ENCODE measurements around the gene DMRTB1.

Gene DMRTB1

DNA sequence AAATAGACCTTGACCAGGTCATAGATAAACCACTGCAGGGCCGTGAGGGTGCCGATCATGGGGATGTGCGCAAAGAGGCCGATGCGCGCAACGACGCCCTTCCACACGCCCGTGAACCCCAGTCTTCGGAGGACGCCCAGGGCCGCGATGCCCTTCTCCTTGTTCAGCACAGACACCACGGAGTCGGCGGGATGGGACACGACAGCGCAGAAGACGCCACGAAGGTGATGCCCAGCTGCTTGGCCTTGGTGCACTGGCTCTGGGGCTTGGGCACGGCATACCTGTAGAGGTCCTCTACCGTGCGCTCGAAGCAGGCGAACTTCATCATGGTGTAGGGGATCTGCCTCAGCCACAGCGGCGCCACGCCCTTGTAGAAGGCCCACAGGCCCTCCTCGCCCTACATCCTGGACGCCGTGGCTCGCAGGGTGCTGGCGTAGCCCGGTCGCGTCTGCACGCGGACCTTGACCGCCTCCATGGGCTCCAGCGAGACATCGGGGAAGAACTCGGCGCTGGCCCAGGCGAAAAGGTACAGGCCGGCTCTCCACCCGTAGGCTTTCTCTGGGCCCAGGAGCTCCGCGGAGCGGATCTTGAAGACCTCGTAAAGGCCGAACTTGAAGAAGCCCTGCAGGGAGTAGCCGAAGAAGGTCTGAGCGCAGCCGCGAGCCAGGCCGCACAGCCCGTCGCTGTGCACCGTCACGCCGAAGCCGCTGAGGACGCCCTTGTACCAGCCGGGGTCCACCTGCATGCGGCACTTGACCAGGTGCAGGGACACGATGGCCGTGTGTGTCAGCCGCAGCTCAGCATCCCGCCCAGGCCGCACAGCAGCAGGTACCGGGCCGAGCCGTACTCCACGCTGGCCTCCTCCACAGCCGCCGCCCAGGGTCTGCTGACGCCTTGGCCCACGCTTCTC lies 20.5 kb upstream of the DMRTB1 start:
- no peak for DNase-seq

DNA sequence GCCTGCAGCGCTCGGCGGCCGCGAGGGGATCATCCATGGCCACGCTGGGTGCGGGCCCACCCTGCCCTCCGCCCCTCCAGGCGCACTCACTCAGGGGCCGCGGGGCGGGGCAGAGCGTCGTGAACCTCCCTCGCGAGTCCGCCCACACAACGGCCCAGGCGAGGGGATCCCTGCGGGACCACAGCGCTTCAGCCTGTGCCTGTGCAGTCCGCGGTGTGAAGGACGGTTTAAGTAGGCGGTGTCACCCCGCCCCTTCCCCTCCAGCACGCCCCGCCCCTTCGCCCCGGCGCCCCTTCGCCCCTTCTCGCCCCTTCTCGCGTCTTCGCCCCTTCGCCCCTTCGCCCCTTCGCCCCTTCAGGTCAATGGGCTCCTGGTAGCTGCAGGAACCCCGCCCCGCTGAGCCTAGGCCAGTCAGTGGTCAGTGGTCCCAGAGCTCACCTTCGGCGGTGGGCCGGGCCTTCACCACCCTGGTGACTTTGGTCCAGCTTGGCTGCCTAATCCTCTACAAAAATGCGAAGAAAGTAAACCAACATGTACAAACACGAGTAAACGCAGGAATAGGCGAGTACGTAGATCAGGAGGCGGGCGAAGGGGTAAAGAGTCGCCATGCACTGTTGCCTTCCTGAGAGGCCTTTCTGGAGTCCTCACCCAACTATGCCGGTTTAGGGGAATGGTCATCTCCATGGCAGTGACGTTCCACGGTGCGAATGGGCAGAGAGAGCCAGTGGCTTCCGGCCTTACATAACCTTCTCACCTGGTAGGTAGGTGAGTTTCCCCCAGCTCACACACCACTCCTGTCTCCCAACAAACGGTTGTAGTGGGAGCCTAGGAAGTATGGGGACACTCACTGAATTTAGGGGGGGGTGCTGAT lies 19.6 kb upstream of the DMRTB1 start:
- DNase-seq = no peak

DNA sequence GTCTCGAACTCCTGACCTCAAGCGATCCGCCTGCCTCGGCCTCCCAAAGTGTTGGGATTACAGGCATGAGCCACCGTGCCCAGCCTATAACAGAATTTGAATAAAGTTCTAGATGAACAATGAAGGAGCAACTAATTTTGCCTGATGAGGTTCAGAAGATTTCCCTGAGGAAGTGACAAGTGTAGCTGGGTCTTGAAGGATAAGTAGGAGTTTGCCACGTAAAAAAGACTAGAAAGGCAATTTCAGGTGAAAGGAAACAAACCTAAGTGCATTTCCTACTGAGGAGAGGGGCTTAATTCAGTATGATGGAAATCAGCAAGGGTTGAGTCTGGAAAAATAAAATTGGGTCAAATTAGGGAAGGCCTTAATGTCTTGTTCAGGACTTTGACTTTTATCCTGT lies 18.6 kb upstream of the DMRTB1 start:
- DNase-seq = no peak

DNA sequence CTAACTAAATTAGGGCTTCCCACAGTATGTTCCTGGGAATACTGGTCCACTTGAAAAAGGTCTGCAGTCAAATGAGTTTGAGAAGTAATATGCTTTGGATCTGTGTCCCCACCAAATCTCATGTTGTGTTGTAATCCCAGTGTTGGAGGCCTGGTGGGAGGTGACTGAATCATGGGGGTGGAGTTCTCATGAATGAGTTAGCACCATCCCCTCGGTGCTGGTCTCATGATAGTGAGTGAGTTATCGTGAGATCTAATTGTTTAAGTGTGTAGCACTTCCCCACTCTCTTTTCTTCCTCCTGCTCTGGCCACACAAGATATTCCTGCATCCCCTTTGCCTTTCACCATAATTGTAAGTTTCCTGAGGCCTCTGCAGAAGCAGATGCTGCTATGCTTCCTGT lies 16.9 kb upstream of the DMRTB1 start:
- no peak for DNase-seq

DNA sequence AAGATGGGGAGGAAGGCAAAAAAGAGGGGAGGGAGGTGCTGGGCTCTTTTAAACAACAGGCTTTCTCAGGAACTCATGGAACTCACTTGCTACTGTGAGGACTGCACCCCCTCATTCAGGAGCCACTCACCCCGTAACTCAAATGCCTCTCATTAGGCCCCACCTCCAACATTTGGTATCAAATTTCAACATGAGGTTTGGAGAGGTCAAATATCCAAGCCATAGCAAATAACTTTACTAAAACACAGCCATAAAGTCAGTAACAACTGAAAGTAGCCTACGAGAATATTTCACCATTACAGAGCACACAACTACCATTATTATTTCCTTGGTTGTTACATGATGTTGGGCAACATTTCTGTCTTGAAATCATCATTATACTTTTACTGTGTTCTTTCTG lies 13.1 kb upstream of the DMRTB1 start:
- DNase-seq = no peak

DNA sequence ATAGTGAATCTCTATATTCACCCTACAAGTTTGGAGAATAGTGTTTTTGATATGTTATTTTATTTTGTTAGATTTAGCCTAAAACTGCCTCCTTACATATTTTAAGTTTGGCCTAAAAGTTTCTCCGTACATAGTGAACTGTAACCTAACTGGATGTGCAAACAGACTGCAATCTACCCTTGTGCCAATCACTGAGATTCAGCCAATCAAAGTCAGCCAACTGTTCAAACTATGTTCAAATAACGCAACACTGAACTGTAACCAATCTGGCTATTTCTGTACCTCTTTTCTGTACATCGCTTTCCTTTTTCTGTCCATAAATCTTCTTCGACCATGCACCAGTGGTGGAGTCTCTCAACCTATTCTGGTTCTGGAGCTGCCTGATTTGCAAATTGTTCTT lies 11.8 kb upstream of the DMRTB1 start:
- no peak for DNase-seq

DNA sequence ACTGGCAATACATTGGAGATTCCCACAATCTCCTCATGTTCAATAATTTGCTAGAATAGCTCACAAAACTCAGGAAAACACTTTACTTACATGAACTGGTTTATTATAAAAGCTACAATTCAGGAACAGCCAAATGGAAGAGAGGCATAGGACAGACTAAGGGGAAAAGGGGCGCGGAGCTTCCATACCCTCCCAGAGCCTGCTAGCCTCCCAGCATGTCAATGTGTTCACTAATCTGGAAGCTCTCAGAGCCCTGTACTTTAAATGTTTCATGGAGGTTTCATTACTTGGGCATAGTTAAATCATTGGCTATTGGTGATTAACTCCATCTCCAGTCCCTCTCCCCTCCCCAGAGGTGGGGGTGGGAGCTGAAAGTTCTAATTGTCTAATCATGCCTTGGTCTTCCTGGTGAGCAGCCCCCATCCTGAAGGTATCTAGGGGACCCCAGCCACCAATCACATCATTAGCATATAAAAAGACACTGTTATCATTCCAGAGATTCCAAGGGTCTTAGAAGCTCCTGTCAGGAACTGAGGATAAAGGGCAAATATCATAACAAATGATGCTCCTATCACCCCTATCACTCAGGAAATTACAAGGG lies 10.9 kb upstream of the DMRTB1 start:
- no peak for DNase-seq

DNA sequence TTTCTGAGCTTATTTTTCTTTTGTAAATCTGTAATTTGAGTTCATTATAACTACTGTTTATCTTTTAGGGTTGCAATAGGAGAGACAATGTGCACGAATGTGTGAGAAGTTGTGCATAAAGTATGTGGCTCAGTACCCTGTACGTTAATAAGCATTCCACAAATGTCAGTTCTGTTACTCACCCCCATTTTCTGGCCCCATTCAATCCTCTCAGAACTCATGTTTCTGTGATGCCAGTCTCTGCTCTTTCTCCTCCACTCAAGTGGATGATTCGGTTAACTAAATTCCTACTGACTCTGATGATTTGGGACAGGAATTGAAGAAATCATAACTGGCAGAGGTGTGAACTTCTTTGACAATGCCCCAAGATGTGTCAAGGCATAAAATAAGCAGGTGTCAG lies 10.2 kb upstream of the DMRTB1 start:
- no peak for DNase-seq

DNA sequence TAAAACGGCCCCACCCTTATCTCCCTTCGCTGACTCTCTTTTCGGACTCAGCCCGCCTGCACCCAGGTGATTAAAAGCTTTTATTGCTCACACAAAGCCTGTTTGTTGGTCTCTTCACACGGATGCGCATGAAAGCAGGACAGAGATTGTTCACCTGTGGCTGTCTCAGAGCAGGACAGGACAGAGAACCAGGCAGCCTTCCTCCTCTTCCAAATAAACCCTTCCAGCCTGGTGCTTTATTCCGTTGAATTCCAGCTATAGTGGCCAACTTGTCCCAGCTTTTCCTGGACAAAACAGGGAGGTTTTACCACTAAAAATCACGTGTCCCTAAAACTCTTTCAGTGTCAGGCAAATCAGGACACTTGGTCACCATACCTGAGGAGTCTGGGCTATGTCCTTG lies 9.5 kb upstream of the DMRTB1 start:
- DNase-seq = no peak

DNA sequence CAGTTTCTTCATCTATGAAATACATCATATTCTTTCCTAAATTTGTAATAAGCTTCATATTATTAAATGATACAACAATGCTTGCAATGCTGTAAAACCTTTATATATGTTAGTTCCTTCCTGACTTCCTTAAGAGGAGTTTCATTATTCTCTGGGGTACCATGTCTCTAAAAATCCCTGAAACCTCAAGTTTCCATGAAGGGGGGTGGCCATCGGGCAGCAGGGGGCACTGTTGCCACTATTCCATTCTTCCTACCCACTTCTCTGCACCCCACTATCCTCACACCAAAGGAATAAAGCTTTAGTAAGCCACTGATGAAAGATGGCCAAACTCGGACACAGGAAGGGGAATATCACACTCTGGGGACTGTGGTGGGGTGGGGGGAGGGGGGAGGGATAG lies 9.0 kb upstream of the DMRTB1 start:
- DNase-seq = peak; percentile 9

DNA sequence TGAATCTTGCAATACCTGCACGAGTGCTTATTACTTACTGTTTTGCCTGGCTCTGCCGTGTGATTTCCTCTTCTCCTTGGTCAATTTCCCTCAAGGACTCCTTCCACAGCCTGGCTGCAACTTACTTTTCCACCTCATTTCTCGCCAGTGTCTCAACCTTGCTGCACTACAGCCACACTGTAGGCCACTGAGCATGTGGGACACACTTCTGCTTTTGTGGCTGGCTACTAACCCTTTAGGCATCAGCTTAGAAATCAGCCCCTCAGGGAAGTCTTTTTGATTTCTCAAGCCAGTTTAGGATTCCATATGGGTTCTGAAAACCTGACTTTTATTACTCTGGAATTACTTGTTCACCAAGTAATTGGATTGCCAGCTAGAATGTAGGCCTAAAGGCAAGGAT lies 5.2 kb upstream of the DMRTB1 start:
- DNase-seq = no peak

DNA sequence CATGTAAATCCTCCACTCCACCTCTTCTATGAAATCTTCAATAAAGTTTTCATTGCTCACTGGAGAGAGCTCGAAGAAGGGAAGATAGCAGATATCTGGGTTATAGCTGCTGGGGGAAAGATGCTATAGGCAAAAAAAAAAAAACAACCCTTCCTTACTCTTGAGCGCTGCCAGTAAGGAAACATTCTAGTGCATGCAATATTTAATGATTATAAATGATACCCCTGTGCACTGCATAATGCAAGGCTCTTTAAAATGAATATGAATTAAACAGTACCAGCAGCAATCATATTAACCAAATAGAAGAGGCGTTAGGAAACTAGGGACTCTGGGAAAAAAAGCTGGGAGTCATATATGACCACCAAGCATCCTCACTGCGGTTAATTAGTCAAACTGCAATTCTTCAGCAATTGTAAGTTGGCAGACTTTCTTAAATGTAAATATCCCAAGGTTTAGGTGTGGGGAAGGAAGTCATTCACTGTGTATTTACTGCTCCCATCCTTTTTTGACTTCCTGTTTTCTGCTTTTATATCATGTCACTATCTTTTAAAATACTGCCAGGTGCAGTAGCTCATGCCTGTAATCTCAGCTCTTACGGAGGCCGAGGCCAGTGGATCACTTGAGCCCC lies 3.7 kb upstream of the DMRTB1 start:
- no peak for DNase-seq

DNA sequence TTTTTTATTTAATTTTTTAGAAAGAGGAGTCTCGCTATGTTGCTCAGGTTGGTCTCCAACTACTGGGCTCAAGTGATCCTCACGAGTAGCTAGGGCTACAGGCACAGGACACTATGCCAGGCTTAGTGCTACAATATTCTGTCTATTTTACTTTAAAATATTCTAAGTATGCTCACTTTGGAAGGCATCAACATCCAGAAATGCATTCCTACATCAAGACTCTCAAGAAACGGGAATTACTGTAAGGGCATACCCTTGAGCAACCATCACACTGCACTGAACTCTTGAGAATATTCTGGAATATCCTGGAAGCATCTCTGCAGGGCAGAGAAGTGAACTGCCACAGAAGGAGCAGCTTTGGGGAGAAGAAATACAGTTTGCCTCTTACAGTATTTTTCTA lies 565 bp upstream of the DMRTB1 start:
- no peak for DNase-seq

DNA sequence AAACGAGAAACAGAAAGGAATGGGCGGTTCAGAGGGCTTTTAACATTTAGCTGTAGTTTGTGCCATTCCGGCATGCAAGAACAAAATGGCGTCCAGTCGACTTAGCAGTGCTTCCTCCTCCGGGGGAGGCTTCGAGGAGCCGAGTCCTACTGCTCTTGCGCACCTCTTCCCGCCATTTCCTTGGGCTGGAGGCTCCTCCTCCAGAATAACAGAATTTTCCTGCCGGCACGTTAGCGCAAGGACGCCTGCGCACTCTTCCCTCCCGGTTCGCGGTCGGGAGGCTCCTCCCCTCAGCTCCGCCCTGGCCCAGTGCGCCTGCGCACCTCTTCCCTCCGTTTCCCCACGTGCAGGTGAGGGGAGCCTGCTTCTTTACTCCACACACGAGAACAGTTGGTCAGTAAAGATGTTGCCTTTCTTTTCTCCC lies 1.0 kb downstream of the DMRTB1 start:
- no peak for DNase-seq

DNA sequence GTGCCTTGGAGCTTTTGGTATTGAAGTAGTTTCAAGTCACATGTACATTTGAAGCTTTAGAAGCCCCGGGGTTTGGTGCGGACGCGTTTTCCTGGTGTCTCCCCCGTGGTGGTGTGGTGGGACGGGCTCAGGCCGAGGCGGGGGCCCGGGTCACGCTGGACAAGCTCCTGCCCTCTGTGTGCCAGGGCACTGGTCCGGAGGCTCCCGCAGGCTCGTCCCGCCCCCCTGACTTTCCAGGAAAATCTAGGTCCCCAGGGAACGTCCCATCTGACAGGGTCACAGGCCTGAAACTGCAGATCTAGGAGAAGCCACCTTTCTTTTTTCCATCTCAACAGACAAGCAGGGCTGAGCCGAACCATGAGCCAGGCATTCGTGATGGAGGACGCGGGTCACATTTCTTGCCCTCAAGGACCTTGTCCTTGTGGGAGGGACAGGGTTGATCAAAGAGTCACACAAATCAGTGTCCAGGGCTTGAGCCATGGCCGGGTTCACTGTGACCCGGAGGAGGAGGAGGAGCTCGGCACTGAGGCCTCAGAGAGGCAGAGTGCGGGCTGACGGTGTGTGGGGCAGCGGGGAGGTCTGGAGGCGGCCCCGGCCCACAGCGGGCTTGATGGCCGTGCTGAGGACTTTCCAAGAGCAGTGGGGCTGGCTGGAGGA lies 1.6 kb downstream of the DMRTB1 start:
- DNase-seq = no peak

DNA sequence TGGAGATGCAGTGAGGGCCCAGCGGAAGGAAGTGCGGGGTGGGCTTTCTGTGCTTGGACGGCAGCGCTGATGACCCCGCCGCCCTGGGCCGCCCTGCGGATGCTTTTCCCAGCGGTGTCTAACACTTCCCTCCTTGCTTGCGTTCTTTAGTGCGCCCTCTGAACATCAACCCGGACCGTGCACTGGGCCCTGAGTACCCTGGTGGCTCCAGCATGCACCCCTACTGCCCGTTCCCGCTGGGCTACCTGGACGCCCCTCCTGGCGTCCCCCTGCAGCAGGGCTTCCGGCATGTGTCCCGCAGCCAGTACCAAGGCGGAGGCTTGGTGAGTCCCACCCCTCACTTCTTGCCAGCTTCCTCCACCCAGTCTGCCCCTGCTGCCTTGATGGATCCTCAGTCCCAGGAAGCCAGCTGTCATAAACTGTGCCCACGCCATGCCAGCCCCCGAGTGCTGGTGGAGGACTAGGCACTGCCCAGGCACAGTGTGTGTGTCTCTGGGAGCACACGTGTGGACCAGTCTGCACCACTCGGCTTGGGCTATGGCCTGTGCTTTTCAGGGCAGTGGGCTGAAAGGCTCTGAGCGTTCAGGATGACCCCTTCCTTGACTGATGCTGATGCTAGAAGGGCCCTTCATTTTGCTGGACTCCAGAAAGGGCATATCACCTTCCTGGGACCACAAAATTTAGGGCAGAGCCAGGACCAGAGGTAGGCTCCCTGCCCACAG lies 2.3 kb downstream of the DMRTB1 start:
- DNase-seq = no peak

DNA sequence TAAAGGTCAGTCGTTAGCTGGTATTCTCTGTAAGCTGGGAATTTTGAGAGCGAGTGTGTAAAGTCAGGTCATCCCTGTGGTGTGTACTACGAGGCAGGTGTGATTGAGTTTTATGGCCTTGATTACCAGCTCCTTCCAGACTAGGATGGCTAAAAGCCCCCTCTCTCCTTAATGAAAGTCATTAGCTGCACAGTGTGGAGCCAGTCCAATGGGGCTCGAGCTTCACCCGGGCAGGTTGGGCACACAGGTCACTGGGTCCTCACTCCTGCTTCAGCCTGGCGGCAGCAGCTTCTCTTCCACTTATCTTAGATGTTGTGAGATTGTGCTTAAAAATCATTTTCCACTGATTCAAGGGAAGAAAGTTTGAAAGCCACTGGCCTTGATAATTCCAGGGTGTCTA lies 3.0 kb downstream of the DMRTB1 start:
- DNase-seq = no peak

DNA sequence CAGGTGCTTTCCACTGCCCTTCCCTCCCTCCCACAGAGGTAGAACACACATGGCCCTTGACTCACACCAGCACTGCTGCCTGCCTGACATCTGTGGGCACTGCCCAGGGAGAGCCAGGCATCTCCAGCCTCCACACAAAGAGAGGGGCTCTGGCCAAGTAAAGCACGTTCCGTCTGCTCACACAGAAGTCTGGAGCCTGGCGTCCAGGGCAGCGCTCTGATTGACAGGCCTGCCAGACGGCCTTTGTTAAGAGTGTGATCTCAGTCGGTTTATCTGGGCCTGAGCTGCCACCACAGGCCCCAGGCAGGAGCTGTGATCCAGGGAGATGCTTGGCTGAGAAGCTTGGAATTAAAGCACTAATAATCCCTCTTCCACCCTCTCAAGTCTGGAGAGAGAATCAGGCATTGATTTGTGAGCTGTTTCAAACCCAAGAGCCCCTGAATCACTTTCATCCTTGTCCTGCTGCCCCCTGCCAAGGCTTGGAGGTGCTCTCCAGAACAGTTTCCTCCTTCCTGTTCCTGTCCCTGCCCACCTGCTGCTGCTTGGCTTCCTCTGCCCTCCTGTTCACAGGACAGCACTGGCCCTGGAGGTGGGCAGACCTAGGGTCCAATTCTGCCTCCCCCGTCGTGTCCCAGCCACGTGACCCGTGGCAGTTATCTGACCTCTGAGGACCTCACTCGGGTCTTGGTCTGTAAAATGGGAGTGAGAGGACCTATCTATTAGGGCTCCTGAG lies 3.7 kb downstream of the DMRTB1 start:
- no peak for DNase-seq

DNA sequence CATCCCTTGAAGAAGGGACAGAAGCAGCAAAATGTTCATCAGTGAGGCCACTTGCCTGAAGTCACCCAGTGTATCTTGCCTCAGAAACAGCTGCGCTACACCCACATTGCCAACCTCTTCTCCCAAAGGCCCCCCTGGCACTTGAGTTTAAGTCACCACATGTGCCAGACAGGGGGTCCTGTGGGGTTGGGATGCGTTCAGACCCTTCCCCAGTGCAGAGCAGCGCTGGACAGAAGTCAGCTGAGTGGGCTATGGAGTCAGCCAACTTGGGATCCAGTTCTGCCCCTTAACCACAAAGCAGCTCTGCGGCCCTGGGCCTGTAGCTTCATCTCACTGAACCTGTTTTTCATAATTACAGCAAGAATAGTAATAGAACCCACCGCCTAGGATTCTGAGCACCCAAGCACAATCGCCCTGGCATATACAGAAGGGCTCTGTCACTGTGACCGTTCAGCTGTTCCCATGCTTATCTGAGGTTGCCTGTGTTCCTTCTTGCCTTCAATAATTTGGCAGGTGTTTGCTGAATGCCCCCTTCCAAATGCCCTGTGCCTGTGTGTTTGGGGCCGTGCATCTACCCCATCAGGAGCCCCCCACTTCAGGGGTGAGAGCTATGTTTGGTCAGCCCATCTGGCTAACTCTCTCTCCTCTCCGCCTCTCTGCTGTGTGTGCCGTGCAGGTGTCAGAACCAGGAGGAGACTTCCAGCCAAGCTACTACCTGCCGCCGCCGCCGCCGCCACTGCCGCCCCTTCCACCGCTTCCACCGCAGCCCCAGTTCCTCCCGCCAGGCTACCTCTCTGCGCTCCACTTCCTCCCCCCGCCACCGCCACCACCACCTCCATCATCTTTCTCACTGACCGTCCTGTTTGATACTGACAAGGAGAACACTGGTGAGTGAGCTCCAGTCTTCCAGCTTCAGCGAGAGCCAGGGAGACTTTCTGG lies 5.0 kb downstream of the DMRTB1 start:
- DNase-seq = no peak
